HG03108 (cell line): ENCODE results near the gene DNAH17.
A peak's percentile ranks its signal among the peaks of the same experiment; 100 is the strongest.

Experiments used
- ATAC-seq: cut with Tn5 transposase; IDR thresholded peaks from one replicate; pipeline ENCODE4 v1.9.1; 2021; ENCODE audit warnings: moderate library complexity; ENCODE audit not compliant: unreplicated experiment

DNAH17 gene

GRCh38 chr17:78497115-78497540, 80.1 kb downstream of the DNAH17 start:
- ATAC-seq, result no peak

DNA sequence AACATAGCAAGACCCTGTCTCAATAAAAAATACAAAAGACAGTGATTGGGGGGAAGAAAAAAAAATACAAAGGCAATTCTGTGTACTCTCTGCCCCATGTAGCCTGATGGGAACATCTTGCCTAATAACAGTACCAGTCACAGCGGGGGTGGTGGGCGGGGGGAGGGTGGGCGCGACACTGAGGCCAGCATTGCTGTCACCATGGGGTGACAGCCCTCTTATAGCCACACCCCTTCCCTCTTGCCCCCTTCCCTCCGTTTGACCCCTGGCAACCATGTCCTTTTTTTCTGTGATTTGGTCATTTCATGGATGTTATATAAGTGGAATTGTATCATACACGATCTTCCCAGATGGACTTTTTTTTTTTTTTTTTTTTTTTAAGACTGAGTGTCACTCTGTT, 80.9 kb downstream of the DNAH17 start:
- ATAC-seq, result no peak

DNA sequence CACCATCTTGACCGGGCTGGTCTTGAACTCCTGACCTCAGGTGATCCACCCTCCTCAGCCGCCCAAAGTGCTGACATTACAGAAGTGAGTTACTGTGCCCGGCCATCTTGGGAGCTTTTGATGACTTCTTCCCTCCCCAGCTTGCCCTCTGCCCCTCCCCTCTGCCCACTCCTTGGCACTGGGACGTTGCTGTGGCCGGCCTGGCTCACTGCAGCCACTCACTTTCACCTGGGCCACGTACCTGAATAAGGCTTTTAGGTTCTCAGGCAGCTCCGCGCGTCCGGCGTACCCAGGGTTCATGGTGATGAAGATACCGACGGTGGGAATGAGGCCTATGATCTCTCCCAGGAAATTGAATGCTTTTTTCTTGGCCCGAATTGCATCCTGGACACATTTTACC, 81.6 kb downstream of the DNAH17 start:
- no peak for ATAC-seq

DNA sequence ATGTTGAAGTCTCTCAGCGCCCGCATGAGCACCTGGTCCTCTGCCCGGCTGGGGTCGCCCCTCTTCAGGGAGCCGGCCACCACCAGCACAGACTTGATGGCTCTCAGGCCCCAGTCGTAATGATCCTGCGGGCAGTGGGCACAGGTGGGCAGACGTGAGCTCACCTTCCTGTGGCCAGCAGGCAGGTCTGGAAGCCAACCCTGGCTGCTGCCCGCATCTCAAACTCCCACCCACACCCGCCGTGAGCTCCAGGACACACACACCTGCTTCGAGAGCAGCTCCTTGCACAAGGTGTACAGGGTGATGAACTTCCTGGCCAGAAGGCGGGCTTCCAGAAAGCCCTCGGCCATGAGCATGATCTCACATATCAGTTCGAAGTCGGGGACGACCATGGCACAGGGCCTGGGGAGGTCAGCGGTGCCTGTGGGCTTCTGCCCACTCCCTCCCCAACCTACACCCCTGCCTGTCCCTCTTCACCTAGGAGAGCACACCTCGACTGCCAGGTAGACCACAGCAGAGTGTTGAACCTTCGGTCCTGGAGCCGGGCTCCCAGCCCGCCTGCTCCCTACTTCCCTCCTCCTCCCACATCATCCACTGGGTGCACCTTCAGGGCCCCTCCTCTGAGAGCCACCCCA, 82.4 kb downstream of the DNAH17 start:
- ATAC-seq, result no peak

DNA sequence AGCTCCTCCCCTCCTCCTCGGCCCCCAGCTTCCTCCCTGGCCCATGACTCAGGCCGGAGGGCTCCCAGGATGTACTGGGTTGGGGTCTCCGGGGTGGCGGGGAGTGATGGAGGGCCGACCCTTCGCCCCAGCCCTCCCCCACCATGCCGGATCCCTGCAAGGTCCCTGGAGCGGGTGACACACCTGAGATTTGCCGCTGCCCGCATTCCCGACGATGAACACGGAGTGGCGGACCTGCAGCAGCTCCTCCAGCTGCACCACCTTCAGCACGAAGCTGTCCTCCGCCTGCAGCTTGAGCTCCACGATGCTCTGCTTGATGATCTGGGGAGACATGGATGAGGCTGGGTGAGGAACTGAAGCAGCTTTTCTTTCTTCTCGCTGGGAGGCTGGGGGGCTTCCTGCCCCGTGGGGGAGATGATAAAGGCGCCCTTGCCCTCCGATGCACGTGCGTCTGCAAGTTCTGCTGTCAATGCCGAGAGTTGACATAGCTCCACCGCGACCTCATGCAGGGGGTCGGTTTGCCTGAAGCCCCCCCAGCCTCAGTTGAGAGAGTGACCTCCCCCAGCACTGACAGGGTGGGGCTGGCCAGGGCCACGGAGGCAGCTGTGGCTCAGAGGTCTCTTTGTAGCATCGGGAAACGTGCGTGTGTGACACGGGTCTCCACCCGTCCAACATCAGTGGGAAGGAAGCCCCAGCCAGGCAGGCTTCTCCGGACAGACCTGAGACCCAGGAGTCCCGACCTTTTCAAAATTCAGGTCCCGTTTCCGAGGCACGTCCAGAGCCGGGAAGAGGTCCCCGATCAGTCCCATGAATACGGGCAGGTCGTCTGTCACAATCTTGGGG, 83.1 kb downstream of the DNAH17 start:
- no peak for ATAC-seq

- no peak for ATAC-seq
Observed at GRCh38 chr17:78493450-78493849, 83.7 kb downstream of the DNAH17 start.

DNA sequence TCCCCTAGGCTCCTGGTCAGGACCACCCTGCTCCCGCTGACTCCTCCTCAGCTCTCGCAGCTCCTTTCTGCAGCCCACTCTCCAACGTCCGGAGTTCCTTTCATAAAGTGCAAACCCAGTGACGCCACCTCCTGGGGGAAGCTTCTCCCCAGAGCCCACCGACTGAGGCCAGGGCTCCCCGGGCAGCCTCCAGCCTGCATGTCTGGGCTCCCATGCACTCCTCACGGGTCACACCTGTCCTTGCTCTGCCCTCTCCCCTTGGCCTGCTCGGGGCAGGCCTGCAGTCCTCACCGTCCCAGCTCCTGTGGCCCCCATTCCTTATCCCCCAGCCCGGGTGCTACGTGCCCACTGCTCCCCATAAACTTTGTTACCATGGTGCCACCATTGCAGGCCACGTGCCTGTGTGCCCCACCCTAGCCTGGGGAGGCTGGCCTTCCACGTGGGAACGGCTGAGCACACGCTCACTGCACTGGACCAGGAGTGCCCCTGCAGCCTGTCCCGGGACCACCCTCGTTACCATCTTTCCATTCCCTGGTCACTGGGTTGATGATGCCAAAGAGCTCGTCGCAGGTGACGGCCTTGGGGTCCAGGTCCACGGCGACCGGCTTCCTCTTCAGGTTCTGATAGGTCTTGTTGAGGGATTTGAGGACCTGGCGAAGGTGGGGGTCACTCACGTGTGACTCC, 84.9 kb downstream of the DNAH17 start:
- ATAC-seq, result no peak

DNA sequence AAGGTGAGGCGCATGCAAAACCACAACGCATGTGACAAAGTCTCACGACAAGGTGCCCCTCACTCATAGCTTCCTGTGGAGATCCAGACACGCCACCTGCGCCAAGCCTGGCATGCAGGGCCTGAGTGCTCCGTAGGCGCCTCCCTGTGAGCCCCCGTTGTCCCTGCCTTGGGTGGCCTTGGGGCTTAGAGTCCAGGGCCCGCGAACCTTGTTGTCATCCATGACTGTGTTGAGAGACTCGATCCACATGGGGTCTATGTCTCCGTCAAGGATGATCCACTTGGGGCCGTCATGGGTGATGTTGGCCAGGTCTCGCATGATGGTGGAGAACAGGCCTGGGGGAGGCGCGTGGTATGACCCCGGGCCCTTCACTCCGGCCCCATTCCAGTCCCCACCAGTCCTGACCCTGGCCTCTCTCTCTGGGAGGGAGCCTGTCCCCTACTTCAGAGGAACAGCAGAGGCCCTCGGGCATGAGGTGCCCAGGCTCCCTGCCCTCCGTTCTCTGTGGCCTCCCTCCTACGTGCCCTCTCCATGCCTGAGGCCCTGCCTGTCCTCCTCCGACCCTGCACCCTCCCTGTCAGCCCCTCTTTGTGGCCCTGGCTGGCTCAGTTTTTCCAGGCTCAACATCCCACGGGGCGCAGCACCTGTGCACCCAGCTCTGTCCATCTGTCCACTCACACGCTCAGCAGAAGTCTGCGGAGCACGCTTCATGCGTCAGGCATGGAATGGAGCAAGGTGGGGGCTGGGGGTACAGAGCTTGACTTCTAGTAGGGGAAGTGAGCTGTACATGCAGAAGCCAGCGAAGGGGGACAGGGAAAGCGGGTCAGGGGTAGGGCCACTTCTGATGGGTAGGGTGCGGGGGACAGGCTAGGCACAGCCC, 85.7 kb downstream of the DNAH17 start:
- no peak for ATAC-seq

GRCh38 chr17:78490673-78491072, 86.5 kb downstream of the DNAH17 start:
- ATAC-seq, result no peak

DNA sequence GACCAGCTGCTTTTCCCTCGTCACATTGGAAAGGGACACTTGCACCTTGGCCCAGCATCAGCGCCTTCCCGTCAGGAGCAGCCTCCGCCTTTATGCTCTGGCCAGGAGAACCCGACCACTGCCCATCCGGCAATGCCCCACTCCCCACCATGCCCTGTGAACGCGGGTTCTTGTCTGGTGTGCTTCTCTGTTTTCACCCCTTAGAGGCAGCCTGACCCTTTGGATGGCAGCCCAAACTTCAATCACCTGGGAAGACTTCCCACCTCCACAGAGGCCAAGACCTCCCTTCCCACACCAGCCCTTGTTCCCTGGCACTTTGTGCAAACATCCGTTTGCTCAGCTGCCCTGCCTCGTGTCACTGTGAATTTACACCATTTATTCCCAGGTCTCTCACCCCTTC, 87.0 kb downstream of the DNAH17 start:
- no peak for ATAC-seq

DNA sequence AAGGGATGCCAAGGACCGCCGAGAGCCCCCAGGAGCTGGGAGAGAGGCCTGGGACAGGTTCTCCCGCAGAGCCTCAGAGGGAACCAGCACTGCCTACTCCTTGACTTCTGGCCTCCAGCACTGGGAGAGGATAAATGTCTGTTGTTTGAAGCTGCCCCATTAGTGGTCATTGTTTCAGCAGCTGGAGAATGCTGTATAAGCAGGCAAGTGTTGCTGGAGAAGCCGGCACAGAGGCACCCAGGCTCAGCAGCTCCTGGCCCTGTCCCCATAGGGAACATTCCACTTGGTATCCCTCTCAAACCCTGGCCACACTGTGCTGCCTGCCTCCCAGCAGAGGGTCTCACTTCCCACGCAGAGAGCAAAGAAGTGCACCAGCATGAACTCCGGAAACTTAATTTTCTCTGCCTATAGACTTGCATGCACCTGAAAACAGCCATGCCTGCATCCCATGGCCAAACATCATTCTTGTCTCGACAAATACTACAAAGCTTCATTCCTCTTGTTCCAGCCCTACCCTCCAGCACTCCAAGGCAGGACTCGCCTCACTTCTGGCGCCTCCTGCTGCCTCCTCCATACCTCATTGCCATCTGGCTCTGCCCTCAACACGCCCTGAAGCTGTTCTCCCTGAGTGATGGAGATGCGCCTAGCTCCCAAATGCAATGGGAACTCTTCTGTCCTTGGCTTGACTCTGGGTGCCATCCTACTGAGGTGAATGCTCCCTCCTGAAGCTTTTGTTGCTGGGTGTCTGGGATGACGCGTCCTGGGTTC, 88.1 kb downstream of the DNAH17 start:
- ATAC-seq, result no peak

- no peak for ATAC-seq
Observed at GRCh38 chr17:78488156-78488555, 89.0 kb downstream of the DNAH17 start.

GRCh38 chr17:78486946-78487680, 90.1 kb downstream of the DNAH17 start:
- no peak for ATAC-seq

DNA sequence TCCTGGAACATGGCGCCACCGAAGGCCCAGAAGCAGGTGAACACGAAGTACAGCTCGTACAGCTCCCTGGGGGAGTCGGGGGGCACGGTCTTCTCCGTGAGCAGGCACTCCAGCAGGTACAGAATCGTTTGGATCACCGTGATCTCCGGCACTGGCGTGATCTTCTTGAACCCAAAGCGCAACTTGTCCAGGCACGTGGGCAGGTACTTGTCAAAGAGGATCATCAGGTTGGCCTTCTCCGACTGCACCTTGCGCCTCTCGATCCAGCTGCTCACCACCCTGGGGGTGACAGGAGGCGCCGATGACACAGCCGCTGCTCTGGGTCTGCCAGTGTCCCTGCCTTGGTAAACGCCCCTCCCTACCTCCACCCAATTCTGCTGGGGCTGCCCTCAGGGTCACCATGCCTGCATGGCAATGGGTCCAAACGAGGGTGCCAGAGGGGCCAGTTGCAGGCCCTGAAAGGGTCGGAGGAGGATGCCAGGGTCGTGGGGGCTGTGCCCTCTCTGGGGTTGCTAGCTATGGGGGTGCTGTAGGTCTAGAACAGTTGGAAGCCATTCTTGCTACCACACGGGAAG, 90.9 kb downstream of the DNAH17 start:
- no peak for ATAC-seq

- ATAC-seq, result no peak
Observed at GRCh38 chr17:78485290-78486168, 91.7 kb downstream of the DNAH17 start.

DNA sequence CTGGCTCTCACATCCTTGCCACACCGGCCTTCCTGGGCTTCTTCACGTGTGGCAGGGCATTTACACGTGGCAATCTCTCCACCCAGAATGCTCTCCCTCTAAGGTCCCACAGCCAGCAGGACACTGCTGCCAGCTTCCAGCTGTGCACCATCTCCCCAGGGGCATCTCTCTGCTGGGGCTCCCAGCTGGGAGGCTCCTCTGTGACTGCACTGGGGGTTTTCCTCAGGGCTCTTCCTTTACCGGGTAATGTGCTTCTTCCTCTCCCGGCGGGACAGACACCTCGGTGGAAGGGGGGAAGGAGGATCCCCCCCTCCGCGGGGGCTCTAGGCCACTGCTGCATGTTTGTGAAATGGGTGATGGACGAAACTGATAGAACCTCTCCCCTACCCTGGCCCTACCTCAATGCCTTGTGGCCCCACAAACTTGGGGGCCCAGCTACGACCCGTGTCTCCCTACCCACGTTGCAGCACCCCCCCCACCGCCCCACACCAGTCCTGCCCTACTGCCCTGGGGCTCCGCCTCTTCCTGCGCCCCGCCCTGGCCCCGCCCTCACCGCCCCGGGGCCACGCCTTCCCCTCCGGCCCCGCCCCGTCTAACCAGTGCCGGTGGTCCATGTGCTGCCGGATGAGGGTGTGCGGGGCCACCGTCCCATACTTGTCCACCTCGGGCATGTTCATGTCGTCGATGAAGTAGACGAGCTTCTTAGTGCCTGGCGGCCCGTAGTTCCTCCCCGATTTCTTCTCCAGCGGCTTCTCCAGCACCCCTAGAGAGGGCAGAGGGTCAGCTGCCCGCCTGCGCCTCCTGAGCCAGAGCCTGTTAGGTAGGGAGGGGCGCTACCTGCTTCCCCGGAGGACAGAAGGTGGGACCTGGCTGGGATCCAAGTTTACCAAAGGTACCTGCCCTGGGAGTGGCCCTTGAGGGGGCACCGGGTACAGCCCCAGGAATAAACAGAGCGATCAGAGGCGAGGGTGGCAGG, 92.6 kb downstream of the DNAH17 start:
- peak; percentile 60 for ATAC-seq

- ATAC-seq, result no peak
Observed at GRCh38 chr17:78479369-78479768, 97.8 kb downstream of the DNAH17 start.
